GM21737 (cell line): Measurements from ENCODE around the gene PLXNB3.

Source experiments
- ATAC-seq: cut with Tn5 transposase; IDR thresholded peaks from one replicate; pipeline ENCODE4 v1.9.1; 2021; ENCODE audit warnings: mild to moderate bottlenecking, moderate library complexity; ENCODE audit not compliant: unreplicated experiment

Gene PLXNB3

GRCh38 chrX:153784325-153784967 lies 20.4 kb downstream of the PLXNB3 start:
- no peak for ATAC-seq

DNA sequence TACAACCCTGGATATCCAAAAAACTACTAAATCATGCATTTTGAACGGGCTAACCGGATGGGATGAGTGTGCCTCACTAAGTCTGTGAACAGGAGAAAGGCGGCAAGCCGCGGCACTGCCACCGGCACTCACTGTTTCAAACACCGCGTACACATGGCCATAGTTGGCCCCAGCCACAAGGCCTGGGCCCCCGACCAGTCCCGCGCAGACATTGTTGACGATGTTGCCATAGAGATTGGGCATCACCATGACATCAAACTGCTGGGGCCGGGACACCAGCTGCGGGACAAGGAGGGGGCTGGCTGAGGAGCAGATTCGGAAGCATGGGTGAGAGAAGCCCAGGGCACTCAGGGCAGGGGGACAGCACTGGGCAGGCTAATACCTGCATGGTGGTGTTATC lies 22.6 kb downstream of the PLXNB3 start:
- ATAC-seq, result no peak

DNA sequence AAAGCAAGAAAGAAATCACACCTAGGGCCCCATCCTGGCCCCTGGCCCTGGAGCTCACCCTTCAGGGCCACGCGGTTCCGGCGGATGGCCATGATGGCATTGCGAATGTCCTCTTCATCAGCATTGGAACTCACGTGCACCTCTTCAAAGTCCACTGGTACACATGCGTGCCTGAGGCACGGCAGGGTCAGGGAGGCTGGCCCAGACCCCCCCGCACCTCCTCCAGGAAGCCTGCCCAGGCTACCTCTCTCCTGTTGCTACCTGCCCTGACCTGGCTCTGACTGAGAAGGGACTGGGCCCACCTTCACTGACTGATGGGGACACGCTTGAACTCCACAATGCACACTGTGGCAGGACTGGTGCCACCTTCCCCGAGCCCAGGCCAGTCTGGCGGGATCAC lies 25.6 kb downstream of the PLXNB3 start:
- ATAC-seq, result no peak

DNA sequence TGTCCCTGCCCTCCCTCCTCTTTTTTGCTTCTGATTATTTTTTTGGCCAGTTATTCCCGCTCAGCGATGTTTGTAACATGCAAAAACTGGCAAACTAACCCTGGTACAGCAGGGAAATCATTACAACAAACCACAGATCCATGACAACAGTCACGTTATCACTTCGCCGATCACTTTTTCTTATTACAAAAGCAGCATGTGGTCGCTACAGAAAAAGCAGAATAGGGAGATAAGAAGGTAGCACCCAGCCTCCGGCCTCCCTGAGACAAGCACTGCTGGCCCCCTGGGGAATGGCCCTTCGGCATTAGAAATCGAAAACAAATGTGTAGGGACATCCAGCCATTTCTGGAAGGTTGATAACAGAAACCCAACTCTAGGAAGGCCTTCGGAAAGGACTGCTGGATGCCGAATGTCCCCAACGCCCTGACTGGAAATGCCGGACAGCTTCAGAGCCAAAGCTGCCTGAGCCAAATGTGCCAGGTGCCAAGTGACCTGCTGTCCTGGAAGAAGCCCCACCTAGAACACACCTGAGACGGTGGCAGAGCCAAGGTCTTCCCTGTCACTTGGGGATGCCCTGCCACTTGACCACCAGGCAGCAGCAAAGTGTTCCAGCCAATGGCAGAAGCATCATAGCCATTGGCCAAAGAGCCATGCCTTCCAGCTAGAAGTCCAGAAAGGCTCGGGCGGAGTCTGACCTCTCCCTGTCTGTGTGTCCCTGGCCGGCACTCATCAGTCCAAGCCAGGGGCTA lies 27.2 kb downstream of the PLXNB3 start:
- no peak for ATAC-seq

- no peak for ATAC-seq
Observed at GRCh38 chrX:153792368-153792767, 28.3 kb downstream of the PLXNB3 start.

DNA sequence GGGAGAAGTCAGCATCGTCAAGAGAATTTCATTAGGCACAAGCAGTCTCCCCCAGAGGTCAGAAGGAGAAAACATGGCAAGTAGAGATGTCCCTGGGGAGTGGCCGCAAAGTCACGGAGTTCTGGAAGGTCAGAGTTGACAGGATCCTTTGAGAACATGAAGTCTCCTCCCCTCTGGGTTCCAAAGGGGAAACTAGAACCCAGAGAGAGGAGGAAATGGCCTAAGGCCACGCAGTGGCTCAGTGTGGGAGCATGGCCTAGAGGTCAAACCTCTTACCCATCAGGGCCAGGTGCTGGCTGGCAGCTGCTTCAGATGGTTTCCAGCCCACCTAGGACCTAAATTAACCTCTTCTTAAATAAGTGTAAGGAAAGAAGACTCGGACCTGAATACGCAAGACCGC lies 29.2 kb downstream of the PLXNB3 start:
- no peak for ATAC-seq

DNA sequence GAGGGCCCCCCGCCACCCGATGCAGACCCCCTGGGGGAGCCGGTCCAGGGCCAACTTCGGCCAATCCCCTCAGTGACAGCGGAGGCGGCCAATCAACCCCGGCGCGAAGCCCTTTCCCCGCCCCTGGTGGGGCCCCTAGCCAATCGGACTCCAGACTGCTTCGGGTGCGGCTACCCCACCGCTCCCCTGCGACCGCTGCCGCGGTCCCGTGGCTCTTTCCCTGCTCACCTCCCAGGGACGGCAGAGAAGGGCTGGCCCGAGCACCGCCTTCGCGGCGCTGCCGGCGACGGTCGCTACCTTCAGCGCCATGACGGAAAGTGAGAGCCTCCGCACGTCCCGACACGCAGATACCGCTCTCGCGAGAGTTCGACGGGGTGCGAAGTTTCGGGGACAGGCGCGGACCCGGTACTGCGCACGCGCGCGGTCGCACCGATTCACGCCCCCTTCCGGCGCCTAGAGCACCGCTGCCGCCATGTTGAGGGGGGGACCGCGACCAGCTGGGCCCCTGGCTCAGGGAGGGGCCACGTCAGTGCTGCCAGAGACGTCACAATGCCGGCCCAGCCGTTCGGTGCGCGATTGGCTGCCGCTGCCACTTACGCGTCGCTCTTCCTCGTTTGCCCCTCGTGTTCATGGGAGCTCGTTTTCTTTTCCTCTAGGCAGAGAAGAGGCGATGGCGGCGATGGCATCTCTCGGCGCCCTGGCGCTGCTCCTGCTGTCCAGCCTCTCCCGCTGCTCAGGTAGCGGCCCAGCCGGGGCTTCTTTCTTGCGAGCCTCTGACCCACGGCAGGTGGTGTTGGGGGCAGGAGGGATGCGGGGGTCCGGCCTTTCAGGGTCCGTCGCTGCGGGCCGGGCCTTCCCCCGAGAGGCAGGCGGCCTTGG lies 30.2 kb downstream of the PLXNB3 start, which contains the start of the genes IDH3G and SSR4:
Gene IDH3G, minus strand, starts transcription at position 358 of the 879 bp plus-strand sequence. Its CDS starts 49 bp downstream, at position 309.
Gene SSR4, plus strand, starts transcription at position 651 of the 879 bp plus-strand sequence. Its CDS starts 20 bp downstream, at position 671.
- peak; percentile 91 for ATAC-seq

DNA sequence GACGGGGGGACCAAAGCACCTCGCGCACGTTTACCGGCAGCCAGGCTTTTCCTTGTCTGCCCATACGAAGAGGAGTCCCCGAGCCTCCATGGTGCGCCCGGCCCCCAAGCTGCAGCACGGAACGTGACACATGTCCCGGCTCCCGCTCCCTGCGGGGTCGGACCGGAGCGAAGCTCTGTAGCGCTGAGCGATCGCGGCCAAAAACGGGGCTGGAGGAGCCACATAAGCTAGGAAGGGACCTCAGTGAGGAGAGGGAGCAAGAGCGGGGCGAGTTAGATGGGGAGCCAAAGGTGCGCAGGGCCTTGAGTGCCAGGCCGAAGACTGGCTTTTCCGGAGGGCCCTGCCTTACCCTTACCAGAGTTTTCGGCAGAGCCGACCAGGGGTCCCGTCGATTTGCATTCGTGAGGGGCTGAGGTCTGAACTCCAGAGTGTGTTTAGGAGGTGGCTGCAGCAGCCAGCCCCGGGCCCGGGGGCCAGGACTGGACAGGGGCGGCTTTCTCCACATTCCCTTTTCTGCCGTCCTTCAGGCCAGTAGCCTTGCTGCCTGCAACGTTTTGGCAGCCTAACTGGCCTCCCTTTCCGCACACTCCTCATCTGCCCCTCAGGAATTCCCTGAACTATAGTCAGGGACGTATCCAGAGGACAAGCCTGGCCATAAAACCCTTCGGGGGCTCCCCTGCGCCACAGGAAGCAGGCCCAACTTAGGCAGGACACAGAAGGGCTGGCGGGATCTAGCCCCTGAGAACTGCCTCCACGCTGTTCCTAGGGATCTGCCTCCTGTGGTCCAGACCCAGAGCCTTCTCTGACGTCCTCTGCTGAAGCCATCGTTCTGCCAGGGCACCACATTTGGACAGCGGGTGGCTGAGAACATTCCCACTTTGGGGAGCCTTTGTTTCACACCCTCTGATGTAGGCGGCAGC lies 31.1 kb downstream of the PLXNB3 start:
- ATAC-seq, result no peak

- no peak for ATAC-seq
Observed at GRCh38 chrX:153797415-153798015, 33.5 kb downstream of the PLXNB3 start.

GRCh38 chrX:153799326-153799725 lies 35.3 kb downstream of the PLXNB3 start:
- ATAC-seq, result no peak

DNA sequence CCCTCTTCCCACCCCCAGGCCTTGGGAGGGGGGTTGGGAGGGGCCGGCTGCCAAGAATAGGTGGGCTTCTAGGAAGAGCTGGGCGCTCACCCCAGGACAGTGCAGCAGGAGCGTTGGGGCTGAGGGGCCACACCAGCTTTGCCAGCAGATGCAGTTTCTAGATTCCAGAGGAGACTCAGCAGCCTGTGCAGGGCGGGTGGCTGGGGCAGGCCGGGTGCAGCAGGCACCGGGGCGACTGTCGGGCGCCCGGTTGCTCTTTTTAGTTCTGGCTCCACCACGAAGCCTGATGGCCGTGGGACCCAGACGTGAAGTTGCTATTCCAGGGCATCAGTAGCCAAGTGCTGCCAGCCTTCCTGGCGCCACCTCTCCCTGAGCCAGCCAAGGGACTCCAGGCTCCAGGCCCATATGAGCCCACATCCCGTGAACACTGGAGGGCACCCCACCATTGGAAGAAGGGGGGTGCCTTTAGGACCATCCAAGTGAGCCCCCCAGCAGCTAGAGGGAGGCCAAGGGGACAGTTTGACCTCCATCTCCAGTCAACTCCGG lies 36.2 kb downstream of the PLXNB3 start:
- ATAC-seq, result no peak

DNA sequence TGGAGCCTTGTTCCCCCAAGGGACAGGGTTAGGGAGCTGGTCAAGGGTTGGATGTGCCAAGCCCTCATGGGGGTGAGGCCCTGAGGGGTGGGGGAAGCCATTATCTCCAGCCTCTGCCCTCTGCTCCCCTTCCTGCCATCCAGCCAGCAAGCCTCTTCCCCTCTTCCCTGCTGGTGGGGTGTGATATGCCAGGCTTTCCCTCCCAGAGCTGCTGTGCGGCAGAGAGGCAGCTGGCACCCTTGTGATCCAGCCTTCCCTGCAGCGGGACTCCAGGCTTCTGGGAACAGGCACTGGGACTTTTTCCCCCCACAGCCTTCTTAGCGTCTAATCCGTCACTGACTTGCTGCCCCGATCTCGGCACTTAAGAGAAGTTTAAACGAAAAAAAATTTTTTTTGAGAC lies 36.7 kb downstream of the PLXNB3 start:
- no peak for ATAC-seq

GRCh38 chrX:153801669-153802068 lies 37.6 kb downstream of the PLXNB3 start:
- no peak for ATAC-seq

DNA sequence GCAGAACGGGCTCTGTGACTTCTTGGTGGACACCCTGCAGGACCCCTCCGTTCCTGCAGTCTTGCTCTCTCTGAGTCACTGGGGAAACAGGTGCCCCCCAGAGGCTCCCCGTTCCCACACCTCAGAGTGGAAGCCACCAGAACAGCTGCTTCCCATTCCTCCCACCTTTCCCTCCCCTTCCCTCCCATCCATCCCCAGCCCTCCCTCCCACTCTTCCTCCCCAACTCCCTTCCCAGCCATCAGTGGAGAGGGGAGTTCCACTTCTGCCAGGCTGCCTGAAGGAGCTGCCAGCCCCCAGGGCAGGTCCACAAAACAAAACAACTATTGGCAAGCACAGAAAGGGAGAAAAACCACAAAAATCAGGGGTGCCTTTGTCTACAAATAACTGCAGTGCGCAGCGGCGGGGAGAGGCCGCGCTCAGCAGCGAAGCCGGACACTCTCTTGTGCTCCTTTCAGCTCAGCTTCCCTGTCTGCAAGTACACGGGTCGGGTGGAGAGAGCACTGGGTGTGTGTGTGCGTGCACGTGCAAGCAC lies 38.5 kb downstream of the PLXNB3 start:
- no peak for ATAC-seq

GRCh38 chrX:153803211-153804099 lies 39.4 kb downstream of the PLXNB3 start:
- no peak for ATAC-seq

DNA sequence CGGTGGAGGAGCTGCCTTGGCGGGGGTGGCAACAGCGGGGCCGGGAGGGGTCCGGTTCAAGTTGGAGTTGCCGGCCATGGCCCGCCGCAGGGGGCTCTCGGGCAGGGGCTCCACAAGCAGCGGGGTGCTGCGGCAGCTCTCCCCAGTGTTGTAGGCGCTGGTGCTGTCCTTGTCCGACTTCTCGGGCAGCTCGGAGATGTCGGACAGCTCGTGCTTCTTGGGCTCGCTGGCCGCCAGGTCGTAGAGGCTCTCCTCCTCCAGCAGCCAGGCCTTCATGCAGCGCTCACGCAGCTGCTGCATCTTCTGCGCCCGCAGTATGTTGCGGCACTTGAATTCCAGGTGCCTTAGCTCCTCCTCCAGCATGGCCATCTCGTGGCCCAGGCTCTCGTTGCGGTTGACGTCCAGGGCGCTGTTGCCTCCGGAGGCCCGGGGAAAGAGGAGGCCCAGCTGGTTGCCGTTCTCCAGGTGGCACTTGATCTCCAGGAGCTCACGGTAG lies 40.1 kb downstream of the PLXNB3 start:
- ATAC-seq, result no peak

DNA sequence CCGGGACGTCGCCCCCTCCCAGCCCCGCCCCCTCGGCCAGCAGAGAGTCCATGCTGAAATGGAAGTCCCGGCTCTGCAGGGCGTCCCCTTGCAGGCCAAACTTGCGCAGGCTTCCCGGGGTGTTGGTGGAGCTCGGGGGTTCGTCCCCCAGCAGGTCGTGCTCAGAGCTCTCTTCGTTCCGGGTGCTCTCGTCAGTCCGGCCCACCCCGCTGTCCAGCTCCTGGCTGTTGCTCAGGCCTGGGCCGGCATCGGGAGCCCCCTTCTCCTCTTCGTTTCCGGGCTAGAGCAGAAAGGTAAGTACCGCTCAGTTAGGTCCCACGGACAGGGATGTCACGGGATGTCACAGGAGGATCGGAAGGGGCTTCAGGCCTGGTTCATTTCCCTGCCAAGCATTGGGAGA lies 40.6 kb downstream of the PLXNB3 start:
- ATAC-seq, result no peak

- ATAC-seq, result no peak
Observed at GRCh38 chrX:153805436-153805835, 41.4 kb downstream of the PLXNB3 start.
